Measurements from ENCODE around the gene CMPK2.

DNA sequence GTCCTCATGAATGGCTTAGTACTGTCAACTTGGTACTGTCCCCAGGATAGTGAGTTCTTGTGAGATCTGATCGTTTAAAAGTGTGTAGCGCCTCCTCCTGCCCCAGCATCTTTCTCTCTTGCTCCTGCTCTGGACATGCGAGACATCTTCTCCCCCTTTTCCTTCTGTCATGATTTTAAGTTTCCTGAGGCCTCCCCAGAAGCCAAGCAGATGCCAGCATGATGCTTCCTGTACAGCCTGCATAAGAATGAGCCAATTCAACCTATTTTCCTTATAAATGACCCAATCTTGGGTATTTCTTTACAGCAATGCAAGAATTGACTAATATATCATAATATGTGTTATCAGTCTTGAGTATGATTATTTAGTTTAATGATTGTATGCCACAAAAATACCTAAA, 8.3 kb upstream of the CMPK2 start:
- TF ChIP-seq, protein P1, sequence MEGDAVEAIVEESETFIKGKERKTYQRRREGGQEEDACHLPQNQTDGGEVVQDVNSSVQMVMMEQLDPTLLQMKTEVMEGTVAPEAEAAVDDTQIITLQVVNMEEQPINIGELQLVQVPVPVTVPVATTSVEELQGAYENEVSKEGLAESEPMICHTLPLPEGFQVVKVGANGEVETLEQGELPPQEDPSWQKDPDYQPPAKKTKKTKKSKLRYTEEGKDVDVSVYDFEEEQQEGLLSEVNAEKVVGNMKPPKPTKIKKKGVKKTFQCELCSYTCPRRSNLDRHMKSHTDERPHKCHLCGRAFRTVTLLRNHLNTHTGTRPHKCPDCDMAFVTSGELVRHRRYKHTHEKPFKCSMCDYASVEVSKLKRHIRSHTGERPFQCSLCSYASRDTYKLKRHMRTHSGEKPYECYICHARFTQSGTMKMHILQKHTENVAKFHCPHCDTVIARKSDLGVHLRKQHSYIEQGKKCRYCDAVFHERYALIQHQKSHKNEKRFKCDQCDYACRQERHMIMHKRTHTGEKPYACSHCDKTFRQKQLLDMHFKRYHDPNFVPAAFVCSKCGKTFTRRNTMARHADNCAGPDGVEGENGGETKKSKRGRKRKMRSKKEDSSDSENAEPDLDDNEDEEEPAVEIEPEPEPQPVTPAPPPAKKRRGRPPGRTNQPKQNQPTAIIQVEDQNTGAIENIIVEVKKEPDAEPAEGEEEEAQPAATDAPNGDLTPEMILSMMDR (IDR thresholded peaks at IDR 0.05) = no peak
- no peak for TF ChIP-seq POLR2A (IDR thresholded peaks at IDR 0.05)
